ENCODE results near the gene MRC2.

The MRC2 gene

GRCh38 chr17:62641951-62642350 lies 14.5 kb downstream of the MRC2 start:
- H4K20me1 ChIP-seq (ENCODE audit: insufficient read depth, low read length): no peaks in the 10 kb centered on the region
- H3K9ac ChIP-seq (ENCODE audit: low read length): no peak overlapping the region
- H3K27ac ChIP-seq (ENCODE audit: low read length): no peak overlapping the region
- H3K4me2 ChIP-seq (ENCODE audit: low read depth, low read length): no peak overlapping the region
- no peak overlapping the region for H3K4me3 ChIP-seq (ENCODE audit: low read length)
- no peaks in the 10 kb centered on the region for H3K36me3 ChIP-seq (replicated peaks; ENCODE audit: insufficient read depth, low read length)
- H3K4me1 ChIP-seq (ENCODE audit: low read length): no peaks in the 10 kb centered on the region
- H2AFZ ChIP-seq (ENCODE audit: low read length): no peak overlapping the region
- no peak for TF ChIP-seq EZH2 (optimal IDR thresholded peaks at IDR 0.05; ENCODE audit: low read depth, low read length)
- TF ChIP-seq EZH2phosphoT487 (IDR thresholded peaks at IDR 0.05; ENCODE audit: low read length): no peak
- no peaks in the 10 kb centered on the region for H3K9me3 ChIP-seq (replicated peaks; ENCODE audit: insufficient read depth, low read length)
- no peaks in the 10 kb centered on the region for H3K9me2 ChIP-seq (replicated peaks; ENCODE audit: insufficient read depth, low read length)
- no peak for DNase-seq
- no peaks in the 10 kb centered on the region for H3K27me3 ChIP-seq (replicated peaks; ENCODE audit: insufficient read depth, low read length)
- H3K79me2 ChIP-seq (ENCODE audit: low read length): no peaks in the 10 kb centered on the region
- H3F3A ChIP-seq (ENCODE audit: insufficient read depth, low read length): no peaks in the 10 kb centered on the region; the same call in 1 of the 2 replicates

- H3K4me2 ChIP-seq (ENCODE audit: low read depth, low read length): no peak overlapping the region
Observed at GRCh38 chr17:62643496-62643895, 16.0 kb downstream of the MRC2 start.

GRCh38 chr17:62644487-62645173 lies 17.2 kb downstream of the MRC2 start:
- no peak overlapping the region for H3K27ac ChIP-seq (ENCODE audit: low read length)
- no peaks in the 10 kb centered on the region for H4K20me1 ChIP-seq (ENCODE audit: insufficient read depth, low read length)
- H3K36me3 ChIP-seq (replicated peaks; ENCODE audit: insufficient read depth, low read length): no peaks in the 10 kb centered on the region
- no peaks in the 10 kb centered on the region for H3K4me1 ChIP-seq (ENCODE audit: low read length)
- TF ChIP-seq CTCF (IDR thresholded peaks at IDR 0.05; ENCODE audit: low read length) (no peak), EZH2 (optimal IDR thresholded peaks at IDR 0.05; ENCODE audit: low read depth, low read length) (no peak), EZH2phosphoT487 (IDR thresholded peaks at IDR 0.05; ENCODE audit: low read length) (no peak)
- no peak for DNase-seq
- no peak overlapping the region for H3K9ac ChIP-seq (ENCODE audit: low read length)
- no peaks in the 10 kb centered on the region; the same call in 1 of the 2 replicates for H3K27me3 ChIP-seq (replicated peaks; ENCODE audit: insufficient read depth, low read length)
- no peaks in the 10 kb centered on the region; the same call in 1 of the 2 replicates for H3F3A ChIP-seq (ENCODE audit: insufficient read depth, low read length)
- no peaks in the 10 kb centered on the region for H3K9me3 ChIP-seq (replicated peaks; ENCODE audit: insufficient read depth, low read length)
- H2AFZ ChIP-seq (ENCODE audit: low read length): no peak overlapping the region
- H3K4me2 ChIP-seq (ENCODE audit: low read depth, low read length): no peak overlapping the region
- H3K4me3 ChIP-seq (ENCODE audit: low read length): no peak overlapping the region
- no peaks in the 10 kb centered on the region for H3K79me2 ChIP-seq (ENCODE audit: low read length)
- no peaks in the 10 kb centered on the region for H3K9me2 ChIP-seq (replicated peaks; ENCODE audit: insufficient read depth, low read length)

More at GRCh38 chr17:62643496-62643895, 16.0 kb downstream of the MRC2 start:
- Histone ChIP-seq H3K9me3 (replicated peaks; ENCODE audit: insufficient read depth, low read length) (no peaks in the 10 kb centered on the region), H4K20me1 (ENCODE audit: insufficient read depth, low read length) (no peaks in the 10 kb centered on the region), H3K9me2 (replicated peaks; ENCODE audit: insufficient read depth, low read length) (no peaks in the 10 kb centered on the region), H3K27ac (ENCODE audit: low read length) (no peak overlapping the region), H3F3A (ENCODE audit: insufficient read depth, low read length) (no peaks in the 10 kb centered on the region; the same call in 1 of the 2 replicates), H3K4me1 (ENCODE audit: low read length) (no peaks in the 10 kb centered on the region), H2AFZ (ENCODE audit: low read length) (no peak overlapping the region), H3K27me3 (replicated peaks; ENCODE audit: insufficient read depth, low read length) (no peaks in the 10 kb centered on the region), H3K36me3 (replicated peaks; ENCODE audit: insufficient read depth, low read length) (no peaks in the 10 kb centered on the region), H3K79me2 (ENCODE audit: low read length) (no peaks in the 10 kb centered on the region), H3K4me3 (ENCODE audit: low read length) (no peak overlapping the region), H3K9ac (ENCODE audit: low read length) (no peak overlapping the region)
- no peak for TF ChIP-seq CTCF (IDR thresholded peaks at IDR 0.05; ENCODE audit: low read length)
- no peak for TF ChIP-seq EZH2phosphoT487 (IDR thresholded peaks at IDR 0.05; ENCODE audit: low read length)
- TF ChIP-seq EZH2 (optimal IDR thresholded peaks at IDR 0.05; ENCODE audit: low read depth, low read length): no peak
- DNase-seq: no peak

Data from MM.1S (cell line).